H9 (cell line): ENCODE results near the gene THBS1. TPM values are rescaled to one million over a fixed set of nuclear protein-coding genes. Genes with fewer than 3 reads are reported as not detected.
A peak's percentile ranks its signal among the peaks of the same experiment; 100 is the strongest.

ENCODE experiments used
- DNase-seq: peaks from one replicate; pipeline ENCODE4 v3.0.0-alpha.2; 2017
- H2AFZ ChIP-seq: one replicate; pipeline ENCODE4 v1.6.1; 2013; ENCODE audit warnings: mild to moderate bottlenecking, low read length, control low read depth, moderate library complexity
- H2AK5ac ChIP-seq: 2 replicates; pipeline ENCODE4 v1.6.1; 2013; ENCODE audit warnings: low read length, control low read depth, mixed read lengths; ENCODE audit not compliant: insufficient read length
- H2BK120ac ChIP-seq: one replicate; pipeline ENCODE4 v1.6.1; 2013; ENCODE audit warnings: low read depth, mild to moderate bottlenecking, low read length, control low read depth, inconsistent platforms; ENCODE audit not compliant: poor library complexity, severe bottlenecking
- H2BK12ac ChIP-seq: 2 replicates; pipeline ENCODE4 v1.6.1; 2013; ENCODE audit warnings: low read length, control low read depth, mixed read lengths, low read depth; ENCODE audit not compliant: insufficient read length
- H2BK15ac ChIP-seq: 2 replicates; pipeline ENCODE4 v1.6.1; 2013; ENCODE audit warnings: low read depth, low read length, control low read depth
- H2BK20ac ChIP-seq: one replicate; pipeline ENCODE4 v1.6.1; 2013; ENCODE audit warnings: low read depth, mild to moderate bottlenecking, low read length, control low read depth, inconsistent platforms; ENCODE audit not compliant: poor library complexity, severe bottlenecking
- H2BK5ac ChIP-seq: 2 replicates; pipeline ENCODE4 v1.6.1; 2013; ENCODE audit warnings: low read length, control low read depth, mixed read lengths; ENCODE audit not compliant: insufficient read length
- H3K14ac ChIP-seq: 2 replicates; pipeline ENCODE4 v1.6.1; 2013; ENCODE audit warnings: low read length, control low read depth; ENCODE audit not compliant: insufficient read depth
- H3K18ac ChIP-seq: 2 replicates; pipeline ENCODE4 v1.6.1; 2013; ENCODE audit warnings: low read depth, mild to moderate bottlenecking, mixed read lengths, low read length, control low read depth; ENCODE audit not compliant: insufficient read length
- H3K23ac ChIP-seq: 2 replicates; pipeline ENCODE4 v1.6.1; 2013; ENCODE audit warnings: low read length, control low read depth, mixed read lengths, low read depth; ENCODE audit not compliant: insufficient read length
- H3K23me2 ChIP-seq: 2 replicates; pipeline ENCODE4 v1.6.1; 2013; ENCODE audit warnings: low read depth, mild to moderate bottlenecking, mixed read lengths, low read length, control low read depth; ENCODE audit not compliant: insufficient read length, poor library complexity, severe bottlenecking
- H3K27ac ChIP-seq: 2 replicates; pipeline ENCODE4 v1.5.1; 2013; ENCODE audit warnings: low read length, control low read depth, mixed read lengths, low read depth; ENCODE audit not compliant: insufficient read length
- H3K27me3 ChIP-seq: 2 replicates; pipeline ENCODE4 v1.6.1; 2013; ENCODE audit warnings: low read length, control low read depth, inconsistent platforms; ENCODE audit not compliant: insufficient read depth
- H3K4ac ChIP-seq: 2 replicates; pipeline ENCODE4 v1.6.1; 2013; ENCODE audit warnings: low read depth, mild to moderate bottlenecking, control low read depth, inconsistent platforms, low read length, moderate library complexity
- H3K4me1 ChIP-seq: 2 replicates; pipeline ENCODE4 v1.6.1; 2013; ENCODE audit warnings: low read length, control low read depth, inconsistent platforms; ENCODE audit not compliant: insufficient read depth
- H3K4me2 ChIP-seq: 2 replicates; pipeline ENCODE4 v1.6.1; 2013; ENCODE audit warnings: low read length, control low read depth, mixed read lengths; ENCODE audit not compliant: insufficient read length, insufficient read depth
- H3K56ac ChIP-seq: 2 replicates; pipeline ENCODE4 v1.6.1; 2013; ENCODE audit warnings: low read depth, mild to moderate bottlenecking, mixed read lengths, low read length, control low read depth; ENCODE audit not compliant: insufficient read length
- H3K79me1 ChIP-seq: 2 replicates; pipeline ENCODE4 v1.6.1; 2013; ENCODE audit warnings: low read depth, mild to moderate bottlenecking, moderate library complexity, low read length, control low read depth, inconsistent platforms; ENCODE audit not compliant: insufficient read depth, poor library complexity, severe bottlenecking
- H3K79me2 ChIP-seq: 2 replicates; pipeline ENCODE4 v1.6.1; 2013; ENCODE audit warnings: low read length, control low read depth, inconsistent platforms; ENCODE audit not compliant: insufficient read depth
- H3K9ac ChIP-seq: 2 replicates; pipeline ENCODE4 v1.6.1; 2013; ENCODE audit warnings: low read length, control low read depth, mixed read lengths; ENCODE audit not compliant: insufficient read length; ENCODE audit errors: extremely low read depth
- H3K9me3 ChIP-seq: one replicate; pipeline ENCODE4 v1.6.1; 2013; ENCODE audit warnings: low read depth, low read length, inconsistent platforms; ENCODE audit not compliant: control insufficient read depth
- H3T11ph ChIP-seq: one replicate; pipeline ENCODE4 v1.6.1; 2013; ENCODE audit warnings: mild to moderate bottlenecking, low read length, control low read depth, inconsistent platforms
- H4K20me1 ChIP-seq: one replicate; pipeline ENCODE4 v1.6.1; 2013; ENCODE audit not compliant: control insufficient read depth, insufficient read length, insufficient read depth
- H4K5ac ChIP-seq: 2 replicates; pipeline ENCODE4 v1.6.1; 2013; ENCODE audit warnings: low read depth, mild to moderate bottlenecking, mixed read lengths, low read length, control low read depth; ENCODE audit not compliant: insufficient read length
- H4K8ac ChIP-seq: replicated peaks from 2 replicates; pipeline ENCODE4 v1.6.1; 2013; ENCODE audit warnings: low read length, control low read depth, mixed read lengths, low read depth; ENCODE audit not compliant: insufficient read length
- H4K91ac ChIP-seq: 2 replicates; pipeline ENCODE4 v1.6.1; 2013; ENCODE audit warnings: low read depth, mild to moderate bottlenecking, moderate library complexity, mixed read lengths, low read length, control low read depth; ENCODE audit not compliant: insufficient read length
- H3K27ac Mint-ChIP-seq, 3 experiments: 2 replicates in 2 of 3; 3 replicates in 1 of 3; pipeline ENCODE4 v1.8.0; 2020 to 2021; ENCODE audit warnings: mixed read lengths in 3 of 3, mild to moderate bottlenecking in 1 of 3, moderate library complexity in 1 of 3
- H3K27me3 Mint-ChIP-seq: 2 replicates; pipeline ENCODE4 v1.8.0; 2021; ENCODE audit warnings: low read depth, mild to moderate bottlenecking, moderate library complexity, mixed read lengths
- H3K36me3 Mint-ChIP-seq, 3 experiments: 2 replicates in 2 of 3; 3 replicates in 1 of 3; pipeline ENCODE4 v1.8.0; 2020 to 2021; ENCODE audit warnings: low read depth in 3 of 3, mixed read lengths in 3 of 3; ENCODE audit not compliant: insufficient read depth in 1 of 3
- H3K4me1 Mint-ChIP-seq, 2 experiments: 2 replicates each; pipeline ENCODE4 v1.8.0; 2020; ENCODE audit warnings: mixed read lengths in 2 of 2
- H3K4me3 Mint-ChIP-seq, 2 experiments: 2 replicates in 1 of 2; 3 replicates in 1 of 2; pipeline ENCODE4 v1.8.0; 2020 to 2021; ENCODE audit warnings: mild to moderate bottlenecking in 2 of 2, mixed read lengths in 2 of 2, moderate library complexity in 1 of 2
- H3K9me3 Mint-ChIP-seq, 2 experiments: 2 replicates in 1 of 2; 3 replicates in 1 of 2; pipeline ENCODE4 v1.8.0; 2020; ENCODE audit warnings: mild to moderate bottlenecking in 2 of 2, mixed read lengths in 2 of 2, moderate library complexity in 1 of 2
- CTCF ChIP-seq: fragments of 200-600 bp; sonication (generic); conservative IDR thresholded peaks from 3 replicates; pipeline ENCODE4 v1.8.0; 2021; ENCODE audit warnings: antibody characterized with exemption, mild to moderate bottlenecking
- WGBS: extraction: QIAGEN DNeasy Blood & Tissue Kit; methylation state at CpG from one replicate; pipeline ENCODE4 v1.1.7; 2013; ENCODE audit warnings: missing lambda C conversion rate, low lambda C conversion rate, mixed read lengths; ENCODE audit not compliant: insufficient read length; ENCODE audit errors: extremely low coverage; 5-methylcytosine and 5-hydroxymethylcytosine counted together
- total RNA-seq: library from RNA; stranded (reverse); gene quantifications from 2 replicates; pipeline ENCODE4 v1.2.1, GENCODE V29; 2021

The THBS1 gene
- total RNA-seq, 1 experiment from 2014 or later = 72.1 TPM

- Histone ChIP-seq H3K4ac (no peak overlapping the region), H2BK5ac (no peak overlapping the region), H2AFZ (no peak overlapping the region), H3K4me2 (no peak overlapping the region), H3K18ac (no peak overlapping the region), H2BK12ac (no peak overlapping the region), H3K9me3 (no peaks in the 10 kb centered on the region), H3T11ph (no peak overlapping the region), H3K23me2 (no peaks in the 10 kb centered on the region), H4K8ac (no peak overlapping the region), H4K5ac (no peak overlapping the region), H2BK15ac (no peak overlapping the region), H3K27ac (no peak overlapping the region), H2BK20ac (no peak overlapping the region), H2AK5ac (no peak overlapping the region), H3K14ac (no peak overlapping the region), H3K79me1 (no peaks in the 10 kb centered on the region), H3K27me3 (no peaks in the 10 kb centered on the region), H3K79me2 (no peaks in the 10 kb centered on the region), H2BK120ac (no peak overlapping the region), H3K9ac (no peak overlapping the region), H4K91ac (no peak overlapping the region), H3K23ac (no peak overlapping the region), H3K4me1 (no peaks in the 10 kb centered on the region), H4K20me1 (no peaks in the 10 kb centered on the region), H3K56ac (no peak overlapping the region)
- no peaks in the 10 kb centered on the region; the same call in none of the 2 replicates for H3K27me3 Mint-ChIP-seq
- no CpG with 5 or more reads among the region's 4 CpGs for WGBS
- no peaks in the 10 kb centered on the region for H3K9me3 Mint-ChIP-seq
- H3K36me3 Mint-ChIP-seq = no peaks in the 10 kb centered on the region
- DNase-seq = no peak
- H3K27ac Mint-ChIP-seq = no peak overlapping the region
- H3K4me1 Mint-ChIP-seq = peaks cover 18 to 20% of the 10 kb centered on the region in 2 experiments
- H3K4me3 Mint-ChIP-seq = no peak overlapping the region
- peak; percentile 20; the same call in 2 of the 3 replicates for TF ChIP-seq CTCF
Observed at GRCh38 chr15:39555885-39556284, 25.0 kb upstream of the THBS1 start.
